ENCODE results near the gene PNPLA7.

- TF ChIP-seq EZH2 (IDR thresholded peaks at IDR 0.05), result no peak
- no peak for TF ChIP-seq POLR2AphosphoS5 (IDR thresholded peaks at IDR 0.05; ENCODE audit: borderline replicate concordance, low read depth, low read length)
Observed at GRCh38 chr9:137429546-137429890, 120.7 kb downstream of the PNPLA7 start.

Data from SK-N-MC (cell line).